B cell (primary cell): ENCODE measurements around the gene PHLDB3. TPM values are rescaled to one million over a fixed set of nuclear protein-coding genes. Genes with fewer than 3 reads are reported as not detected.

Experiments used
- ATAC-seq: fragments of 200-7000 bp; cut with Tn5 transposase; one replicate; pipeline ENCODE4 v1.10.0; 2021; ENCODE audit warnings: low read depth, mild to moderate bottlenecking, moderate number of reproducible peaks, moderate library complexity
- CTCF ChIA-PET: fragments of 350-600 bp; sonication (Branson Sonifier 250); formaldehyde crosslinking; loops from one replicate; lab custom pipeline; 2021; ENCODE audit warnings: antibody characterized with exemption, inconsistent platforms; lab: Charles Lee
- POLR2A ChIA-PET: fragments of 350-600 bp; sonication (Branson Sonifier 250); formaldehyde crosslinking; loops from one replicate; lab custom pipeline; 2021; ENCODE audit warnings: antibody characterized with exemption; lab: Charles Lee
- DNase-seq: peaks from one replicate; pipeline ENCODE4 v3.0.0; 2013
- H2AFZ ChIP-seq: 2 replicates; pipeline ENCODE4 v1.6.1; 2012; ENCODE audit warnings: mild to moderate bottlenecking, low read depth, low read length; ENCODE audit not compliant: insufficient read depth, poor library complexity, severe bottlenecking
- H3K27ac ChIP-seq, 2 donors: 1 replicate in 1 of 2; 2 replicates in 1 of 2; pipeline ENCODE4 v1.5.1; 2012 to 2013; ENCODE audit warnings: low read length in 2 of 2, mild to moderate bottlenecking in 2 of 2, moderate library complexity in 1 of 2
- H3K27me3 ChIP-seq, 4 experiments: fragments of 200-600 bp in 1 of 4; sonication (generic) in 1 of 4; replicated peaks in 1 of 4; 1 replicate in 2 of 4; 2 replicates in 2 of 4; pipeline versions ENCODE4 v1.6.1 to v1.7.0; 2013 to 2016; ENCODE audit warnings: low read length in 3 of 4, mild to moderate bottlenecking in 2 of 4, mixed read lengths in 1 of 4, moderate library complexity in 1 of 4; ENCODE audit not compliant: insufficient read depth in 4 of 4, control insufficient read depth in 3 of 4; ENCODE audit errors: control extremely low read depth in 1 of 4
- H3K36me3 ChIP-seq, 2 experiments: replicated peaks in 1 of 2; 1 replicate in 1 of 2; 2 replicates in 1 of 2; pipeline versions ENCODE4 v1.6.1 to v1.7.1; 2013; ENCODE audit warnings: low read length in 1 of 2; ENCODE audit not compliant: insufficient read depth in 2 of 2, control insufficient read depth in 1 of 2; ENCODE audit errors: control extremely low read depth in 1 of 2, extremely low read depth in 1 of 2
- H3K4me1 ChIP-seq, 2 donors: fragments of 200-600 bp in 1 of 2; sonication (generic) in 1 of 2; 1 replicate in 1 of 2; 2 replicates in 1 of 2; pipeline versions ENCODE4 v1.5.1 to v1.6.1; 2013 to 2017; ENCODE audit warnings: low read length in 2 of 2; ENCODE audit not compliant: control insufficient read depth in 2 of 2, insufficient read depth in 2 of 2
- H3K4me2 ChIP-seq: replicated peaks from 2 replicates; pipeline ENCODE3; 2012; ENCODE audit warnings: mild to moderate bottlenecking, low read depth, low read length; ENCODE audit not compliant: poor library complexity, severe bottlenecking
- H3K4me3 ChIP-seq, 5 experiments: fragments of 200-600 bp in 1 of 5; sonication (generic) in 1 of 5; 1 replicate in 3 of 5; 2 replicates in 2 of 5; pipeline versions ENCODE4 v1.5.1 to v1.7.0; 2011 to 2016; ENCODE audit warnings: low read length in 4 of 5, mild to moderate bottlenecking in 4 of 5, low read depth in 2 of 5, control low read depth in 1 of 5, moderate library complexity in 1 of 5; ENCODE audit not compliant: insufficient read depth in 1 of 5; ENCODE audit errors: control extremely low read depth in 1 of 5, extremely low read depth in 1 of 5
- H3K79me2 ChIP-seq: fragments of 200-600 bp; sonication (generic); one replicate; pipeline ENCODE4 v1.6.0; 2016; ENCODE audit warnings: low read length; ENCODE audit not compliant: control insufficient read depth, insufficient read depth
- H3K9ac ChIP-seq: fragments of 200-600 bp; sonication (generic); 2 replicates; pipeline ENCODE4 v1.6.1; 2017; ENCODE audit warnings: mild to moderate bottlenecking, low read length, moderate library complexity
- H3K9me3 ChIP-seq, 3 donors: one replicate each; pipeline versions ENCODE4 v1.6.1 to v1.7.1; 2013; ENCODE audit warnings: low read length in 2 of 3; ENCODE audit not compliant: control insufficient read depth in 2 of 3, insufficient read depth in 1 of 3; ENCODE audit errors: control extremely low read depth in 1 of 3
- H4K20me1 ChIP-seq: 2 replicates; pipeline ENCODE4 v1.6.0; 2012; ENCODE audit warnings: mild to moderate bottlenecking, low read length; ENCODE audit not compliant: insufficient read depth, control insufficient read depth, poor library complexity, severe bottlenecking
- H3K27ac Mint-ChIP-seq: one replicate; pipeline ENCODE4 v1.8.0; 2021; ENCODE audit warnings: mixed read lengths
- H3K27me3 Mint-ChIP-seq: one replicate; pipeline ENCODE4 v1.8.0; 2021; ENCODE audit warnings: mixed read lengths
- H3K4me1 Mint-ChIP-seq: one replicate; pipeline ENCODE4 v1.8.0; 2021; ENCODE audit warnings: mixed read lengths
- H3K4me3 Mint-ChIP-seq: one replicate; pipeline ENCODE4 v1.8.0; 2021; ENCODE audit warnings: mixed read lengths
- H3K9me3 Mint-ChIP-seq: one replicate; pipeline ENCODE4 v1.8.0; 2022; ENCODE audit warnings: mixed read lengths; ENCODE audit not compliant: insufficient read depth
- CTCF ChIP-seq: fragments of 200-600 bp; IDR thresholded peaks from one replicate; pipeline ENCODE4 v1.8.0; 2022; ENCODE audit warnings: antibody characterized with exemption, mild to moderate bottlenecking
- EZH2 ChIP-seq: IDR thresholded peaks from 2 replicates; pipeline ENCODE4 v1.6.1; 2012; ENCODE audit warnings: borderline replicate concordance, low read depth, mild to moderate bottlenecking, moderate library complexity, low read length; ENCODE audit not compliant: insufficient read depth, poor library complexity, severe bottlenecking
- WGBS: methylation state at CpG from one replicate; pipeline ENCODE4 v1.1.5; 2013; ENCODE audit warnings: missing lambda C conversion rate; ENCODE audit not compliant: insufficient coverage; 5-methylcytosine and 5-hydroxymethylcytosine counted together
- intact Hi-C: fragments of 100-400 bp; cut with micrococcal nuclease; formaldehyde crosslinking; loops from one replicate; pipeline ENCODE4 v1.10.0; 2022
- polyA plus RNA-seq: library from polyadenylated mRNA; depleted of rRNA; stranded (reverse); fragments of >200 nt; gene quantifications from 2 replicates; pipeline ENCODE4 v1.2.3, GENCODE V29; 2012
- total RNA-seq, 2 donors: library from RNA; stranded (reverse); fragments of 120-200 nt in 1 of 2; gene quantifications; 1 replicate in 1 of 2; 2 replicates in 1 of 2; pipeline versions ENCODE4 v1.2.3 to v1.2.4, GENCODE V29; 2013 to 2022

Gene PHLDB3
- total and polyA plus RNA-seq, 2 donors (not counting 1 experiment from before 2014, with no cell fraction given): 10.2 to 30.7 TPM

- Histone ChIP-seq H3K4me1 (peaks cover 8 to 14% of the 10 kb centered on the region in 2 donors), H3K27ac (no peak overlapping the region), H2AFZ (no peak overlapping the region), H3K79me2 (no peaks in the 10 kb centered on the region), H3K27me3 (peaks cover 0 to 12% (median 5%) of the 10 kb centered on the region in 4 experiments), H4K20me1 (no peaks in the 10 kb centered on the region), H3K36me3 (no peaks in the 10 kb centered on the region), H3K4me3 (no peak overlapping the region), H3K4me2 (no peak overlapping the region), H3K9me3 (peaks cover 0 to 22% (median 0%) of the 10 kb centered on the region in 3 donors), H3K9ac (no peak overlapping the region)
- H3K27ac Mint-ChIP-seq: no peak overlapping the region
- ChIA-PET CTCF (no interaction called here), POLR2A (no interaction called here)
- 92% methylated on average over 6 of the region's 6 CpGs for WGBS
- H3K9me3 Mint-ChIP-seq: no peaks in the 10 kb centered on the region
- no peak overlapping the region for H3K4me3 Mint-ChIP-seq
- DNase-seq (no peak), ATAC-seq (no peak)
- H3K27me3 Mint-ChIP-seq: peaks cover 4% of the 10 kb centered on the region
- TF ChIP-seq CTCF (no peak), EZH2 (no peak)
- H3K4me1 Mint-ChIP-seq: peaks cover 13% of the 10 kb centered on the region
- intact Hi-C loops: no loop called here
Measured at GRCh38 chr19:43467276-43467675, 37.3 kb downstream of the PHLDB3 start.

- H3K27ac Mint-ChIP-seq: no peak overlapping the region
- peaks cover 8 to 14% of the 10 kb centered on the region in 2 donors for H3K4me1 ChIP-seq
Measured at GRCh38 chr19:43466793-43467192, 37.8 kb downstream of the PHLDB3 start.

More at GRCh38 chr19:43466793-43467192, 37.8 kb downstream of the PHLDB3 start:
- Mint-ChIP-seq H3K27me3 (peaks cover 4% of the 10 kb centered on the region), H3K4me1 (peaks cover 15% of the 10 kb centered on the region), H3K4me3 (no peak overlapping the region), H3K9me3 (no peaks in the 10 kb centered on the region)
- no peak overlapping the region for H3K27ac ChIP-seq
- ChIA-PET POLR2A (no interaction called here), CTCF (interaction anchor here (0.7 to 1.0 kb wide), 2 partner anchors 20 to 53 kb away, joined by 3 read pairs; no protein-coding TSS in a partner anchor)
- H3K4me3 ChIP-seq: no peak overlapping the region
- DNase-seq (no peak), ATAC-seq (no peak)
- H3K36me3 ChIP-seq: no peaks in the 10 kb centered on the region
- H3K4me2 ChIP-seq: no peak overlapping the region
- peaks cover 0 to 22% (median 0%) of the 10 kb centered on the region in 3 donors for H3K9me3 ChIP-seq
- H3K79me2 ChIP-seq: no peaks in the 10 kb centered on the region
- no peak overlapping the region for H2AFZ ChIP-seq
- no peak overlapping the region for H3K9ac ChIP-seq
- no peaks in the 10 kb centered on the region for H4K20me1 ChIP-seq
- H3K27me3 ChIP-seq: peaks cover 0 to 12% (median 5%) of the 10 kb centered on the region in 4 experiments
- no peak for TF ChIP-seq EZH2
- no peak for TF ChIP-seq CTCF
- WGBS: no CpG with 5 or more reads among the region's 1 CpG
- intact Hi-C loops: no loop called here
